Cardiac fibroblast (primary cell): ENCODE results near the gene CTR9.
A peak's percentile ranks its signal among the peaks of the same experiment; 100 is the strongest.

Experiments used
- DNase-seq, 2 donors: peaks; one replicate each; pipeline versions ENCODE4 v3.0.0 to v3.0.0-alpha.2; 2010; ENCODE audit warnings: low read depth in 2 of 2
- H3K4me3 ChIP-seq, 2 donors: replicated peaks in 1 of 2; 1 replicate in 1 of 2; 2 replicates in 1 of 2; pipeline ENCODE4 v1.5.1; 2011; ENCODE audit warnings: low read depth in 2 of 2, low read length in 2 of 2, mild to moderate bottlenecking in 2 of 2, moderate library complexity in 1 of 2
- TF ChIP-seq, protein P1 (sequence below): IDR thresholded peaks from one replicate; pipeline ENCODE4 v1.5.1; 2011; ENCODE audit warnings: low read depth, mild to moderate bottlenecking, low read length, inconsistent platforms

CTR9 gene

DNA sequence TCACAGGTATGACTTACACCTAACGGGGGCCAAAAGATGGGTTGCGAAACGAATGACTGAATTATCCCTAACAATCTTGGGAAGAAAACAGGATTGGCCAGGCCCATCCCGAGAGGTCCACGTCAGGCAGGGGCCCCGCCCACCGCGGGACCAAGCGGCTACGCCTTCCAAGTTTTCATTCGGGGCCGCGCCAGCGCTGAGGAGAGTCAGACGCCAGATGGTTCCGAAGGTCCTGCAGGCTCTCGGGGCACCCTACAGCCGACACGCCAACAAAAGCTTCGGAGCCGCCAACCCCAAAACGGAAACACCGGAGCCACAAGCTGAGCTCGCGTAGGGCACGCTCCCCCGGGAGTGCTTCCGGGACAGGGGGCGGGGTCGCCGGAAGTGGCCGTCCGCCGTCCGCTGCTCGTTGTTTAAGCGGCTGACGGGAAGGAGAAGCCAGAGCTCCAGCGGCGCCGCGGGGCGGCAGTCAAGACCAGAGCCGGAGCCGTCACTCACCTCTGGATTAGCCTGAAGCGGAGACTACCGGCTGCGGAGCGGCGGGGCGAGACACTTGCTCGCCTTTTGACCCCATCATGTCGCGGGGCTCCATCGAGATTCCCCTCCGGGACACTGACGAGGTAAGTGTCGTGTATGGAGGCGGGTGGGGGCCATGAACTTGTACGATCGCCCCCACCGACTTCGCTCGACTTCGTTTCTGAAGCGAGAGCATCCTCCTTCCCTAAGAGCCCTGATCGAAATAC lies at the start of gene CTR9:
TSS of gene CTR9 (plus strand) at position 409 of the 743 bp plus-strand sequence. CDS start at position 576, 167 bp downstream.
- TF ChIP-seq, protein P1, sequence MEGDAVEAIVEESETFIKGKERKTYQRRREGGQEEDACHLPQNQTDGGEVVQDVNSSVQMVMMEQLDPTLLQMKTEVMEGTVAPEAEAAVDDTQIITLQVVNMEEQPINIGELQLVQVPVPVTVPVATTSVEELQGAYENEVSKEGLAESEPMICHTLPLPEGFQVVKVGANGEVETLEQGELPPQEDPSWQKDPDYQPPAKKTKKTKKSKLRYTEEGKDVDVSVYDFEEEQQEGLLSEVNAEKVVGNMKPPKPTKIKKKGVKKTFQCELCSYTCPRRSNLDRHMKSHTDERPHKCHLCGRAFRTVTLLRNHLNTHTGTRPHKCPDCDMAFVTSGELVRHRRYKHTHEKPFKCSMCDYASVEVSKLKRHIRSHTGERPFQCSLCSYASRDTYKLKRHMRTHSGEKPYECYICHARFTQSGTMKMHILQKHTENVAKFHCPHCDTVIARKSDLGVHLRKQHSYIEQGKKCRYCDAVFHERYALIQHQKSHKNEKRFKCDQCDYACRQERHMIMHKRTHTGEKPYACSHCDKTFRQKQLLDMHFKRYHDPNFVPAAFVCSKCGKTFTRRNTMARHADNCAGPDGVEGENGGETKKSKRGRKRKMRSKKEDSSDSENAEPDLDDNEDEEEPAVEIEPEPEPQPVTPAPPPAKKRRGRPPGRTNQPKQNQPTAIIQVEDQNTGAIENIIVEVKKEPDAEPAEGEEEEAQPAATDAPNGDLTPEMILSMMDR = peak; percentile 30
- peak; percentile 94 to 95 for DNase-seq
- H3K4me3 ChIP-seq = peak within 1 kb of the TSS; percentile 93 to 95

DNA sequence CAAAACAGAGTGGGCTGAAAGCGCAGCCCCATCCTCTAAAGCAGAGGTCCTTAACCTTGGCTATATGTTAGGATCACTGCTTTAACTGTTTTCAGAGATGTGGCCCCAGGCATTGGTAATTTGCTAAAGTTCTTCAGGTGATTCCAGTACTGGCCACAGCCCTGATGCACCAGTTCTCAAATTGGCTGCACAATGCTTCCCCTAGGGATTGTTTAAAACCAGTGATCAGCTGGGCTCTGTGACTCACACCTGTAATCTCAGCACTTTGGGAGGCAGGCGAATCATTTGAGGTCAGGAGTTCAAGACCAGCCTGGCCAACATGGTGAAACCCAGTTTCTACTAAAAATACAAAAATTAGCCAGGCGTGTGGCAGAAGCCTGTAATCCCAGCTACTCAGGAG lies 49.1 kb upstream of the CTR9 start:
- no peak overlapping the region for H3K4me3 ChIP-seq
- DNase-seq = peak; percentile 16 to 43
- TF ChIP-seq, protein P1 = no peak

DNA sequence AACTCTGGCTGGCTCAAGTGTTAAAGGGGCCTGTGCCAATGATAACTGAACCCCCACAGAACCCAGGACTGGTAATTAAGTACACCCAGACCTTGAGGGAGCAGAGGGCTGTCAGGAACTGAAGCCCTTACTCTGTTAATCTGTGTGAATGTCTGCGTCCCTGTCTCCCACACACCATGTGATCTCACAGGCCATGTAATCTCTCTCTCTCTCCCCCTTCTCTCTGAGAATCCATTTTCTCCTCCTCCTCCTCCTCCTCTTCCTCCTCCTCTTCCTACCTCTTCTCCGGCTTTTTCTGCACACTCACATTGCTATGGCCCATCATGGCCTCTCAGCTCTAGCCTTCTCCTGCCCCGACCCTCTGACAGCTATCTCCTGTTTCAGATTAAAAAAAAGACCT lies 42.9 kb upstream of the CTR9 start:
- DNase-seq = no peak
- TF ChIP-seq, protein P1 = no peak
- H3K4me3 ChIP-seq = no peak overlapping the region

DNA sequence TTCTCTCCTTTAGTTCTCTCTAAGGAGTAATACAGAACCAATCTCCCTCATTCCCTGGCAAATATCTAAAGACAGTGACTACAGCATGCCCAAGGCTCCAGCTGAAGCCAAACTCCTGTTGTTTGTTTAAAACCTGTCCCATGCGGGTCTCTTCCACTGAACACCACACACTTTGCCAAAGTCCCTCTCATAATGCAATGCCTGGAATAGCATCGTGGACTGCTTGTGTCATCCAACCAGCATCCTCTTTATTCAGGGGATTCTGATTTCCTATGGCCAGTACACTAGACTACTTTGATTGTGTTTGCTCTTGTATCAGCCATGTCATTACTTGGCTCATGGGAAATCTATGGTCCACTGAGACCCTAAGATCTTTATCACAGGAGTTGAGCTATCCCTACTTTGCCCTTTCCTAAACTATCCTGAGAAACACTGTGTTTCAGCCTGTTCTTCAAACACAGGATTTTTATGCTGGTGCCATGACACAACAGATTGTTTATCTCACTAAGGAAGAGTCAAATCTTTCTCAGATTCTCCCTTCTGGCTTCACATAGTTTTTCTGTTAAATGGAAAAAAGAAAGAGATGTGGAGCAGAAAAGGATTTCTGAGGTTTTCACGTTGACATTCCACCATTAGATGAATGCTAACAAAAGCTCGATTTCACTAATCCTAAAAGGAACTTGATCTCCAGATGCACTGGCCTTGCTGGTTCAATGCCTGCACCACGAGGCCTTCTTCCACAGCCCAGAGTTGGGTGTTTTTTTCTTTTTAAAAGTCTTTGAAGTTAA lies 41.6 kb upstream of the CTR9 start:
- DNase-seq = no peak
- no peak overlapping the region for H3K4me3 ChIP-seq
- TF ChIP-seq, protein P1 = no peak

DNA sequence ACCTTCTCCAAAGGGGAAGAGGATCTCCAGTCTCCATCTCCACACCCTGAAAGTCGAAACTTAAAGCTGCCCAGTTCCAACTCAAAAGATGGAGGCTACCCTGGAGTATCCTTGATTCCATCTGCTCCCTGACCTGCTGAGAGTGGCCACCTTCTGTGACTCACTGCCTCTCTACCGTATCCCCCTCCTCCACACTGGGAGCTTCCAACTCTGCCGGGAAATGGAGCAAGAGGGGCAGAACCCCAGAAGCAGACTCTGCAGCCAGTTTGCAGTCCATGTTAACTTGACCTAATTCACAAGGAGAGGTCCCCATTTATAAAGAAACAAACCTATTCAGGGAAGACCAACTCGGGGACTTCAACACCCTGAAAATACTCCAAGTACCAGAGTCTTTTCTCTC lies 35.5 kb upstream of the CTR9 start:
- TF ChIP-seq, protein P1 = no peak
- DNase-seq = no peak
- H3K4me3 ChIP-seq = no peak overlapping the region

DNA sequence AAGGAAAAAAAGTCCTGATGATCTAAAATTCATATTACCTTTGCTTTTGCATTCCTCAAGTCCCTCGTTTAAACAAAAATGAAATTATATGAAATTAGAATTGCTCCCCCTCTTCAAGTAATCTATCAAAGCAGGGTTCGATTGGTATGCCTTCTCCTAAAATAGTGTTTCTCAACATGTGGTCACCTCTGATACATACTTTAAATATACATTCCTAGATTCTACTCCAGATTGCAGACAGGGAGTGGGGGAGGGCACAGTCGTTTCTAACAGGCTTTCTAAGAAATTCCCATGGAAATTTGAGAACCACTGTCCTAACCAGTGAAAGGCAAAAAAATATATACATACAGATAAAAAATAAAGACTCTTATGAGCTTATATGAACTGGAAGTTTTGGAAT lies 34.9 kb upstream of the CTR9 start:
- TF ChIP-seq, protein P1 = no peak
- peak in 1 of 2 donors; percentile 9 for DNase-seq
- H3K4me3 ChIP-seq = no peak overlapping the region
